GM18519 (cell line): ENCODE results near the gene PTCH2.
"Not testable (repeated sequence)": the region's sequence is repeated elsewhere in the genome, so short reads cannot be mapped to it uniquely, and the experiment has no call there.

Experiments
- ATAC-seq: cut with Tn5 transposase; IDR thresholded peaks from one replicate; pipeline ENCODE4 v1.9.1; 2021; ENCODE audit warnings: mild to moderate bottlenecking, moderate library complexity; ENCODE audit not compliant: unreplicated experiment, low FRiP score

PTCH2 gene

DNA sequence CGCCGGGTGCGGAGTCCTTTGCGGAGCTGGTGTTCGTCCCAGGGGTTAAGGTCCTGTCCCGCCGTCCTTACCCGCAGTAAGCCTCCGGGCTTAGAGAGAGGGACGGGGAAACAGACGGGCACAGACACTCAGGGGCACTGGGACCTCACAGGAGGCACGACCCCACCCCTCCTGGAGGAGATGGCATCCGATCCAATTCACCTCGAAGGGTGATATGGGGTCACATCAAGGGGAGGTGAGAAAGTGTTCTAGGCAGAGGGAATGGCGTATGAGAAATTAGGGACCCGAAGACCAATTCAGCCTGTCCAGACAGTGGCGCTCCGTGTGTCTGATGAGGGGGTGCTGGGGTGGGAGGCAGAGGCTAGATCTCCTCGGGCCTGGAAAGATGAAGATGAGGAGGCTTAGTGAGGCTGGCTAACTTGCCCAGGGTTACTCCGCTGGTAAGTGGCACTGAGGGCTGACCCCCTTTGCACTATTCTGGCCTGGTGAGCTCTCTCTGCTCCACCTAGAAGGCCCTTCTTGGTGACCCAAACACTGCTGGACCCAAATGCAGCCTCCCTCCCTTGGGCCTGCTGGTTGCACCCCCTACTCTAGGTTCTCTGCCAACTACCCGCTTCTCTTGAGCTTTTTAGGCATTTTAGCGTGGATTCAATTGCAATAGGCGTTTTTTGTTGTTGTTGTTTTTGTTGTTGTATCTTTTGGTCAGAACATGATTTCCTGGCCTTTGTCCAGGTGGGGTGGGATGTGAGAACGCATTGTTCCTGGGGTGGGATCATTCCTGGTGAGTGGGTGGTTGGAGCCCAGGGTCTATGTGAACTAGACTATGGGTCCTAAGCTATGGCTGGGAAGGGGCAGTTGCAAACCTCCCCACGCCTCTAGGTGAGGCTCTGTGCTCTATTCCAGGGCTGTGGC is 22.5 kb downstream of the PTCH2 start:
- peak; percentile 0 for ATAC-seq

DNA sequence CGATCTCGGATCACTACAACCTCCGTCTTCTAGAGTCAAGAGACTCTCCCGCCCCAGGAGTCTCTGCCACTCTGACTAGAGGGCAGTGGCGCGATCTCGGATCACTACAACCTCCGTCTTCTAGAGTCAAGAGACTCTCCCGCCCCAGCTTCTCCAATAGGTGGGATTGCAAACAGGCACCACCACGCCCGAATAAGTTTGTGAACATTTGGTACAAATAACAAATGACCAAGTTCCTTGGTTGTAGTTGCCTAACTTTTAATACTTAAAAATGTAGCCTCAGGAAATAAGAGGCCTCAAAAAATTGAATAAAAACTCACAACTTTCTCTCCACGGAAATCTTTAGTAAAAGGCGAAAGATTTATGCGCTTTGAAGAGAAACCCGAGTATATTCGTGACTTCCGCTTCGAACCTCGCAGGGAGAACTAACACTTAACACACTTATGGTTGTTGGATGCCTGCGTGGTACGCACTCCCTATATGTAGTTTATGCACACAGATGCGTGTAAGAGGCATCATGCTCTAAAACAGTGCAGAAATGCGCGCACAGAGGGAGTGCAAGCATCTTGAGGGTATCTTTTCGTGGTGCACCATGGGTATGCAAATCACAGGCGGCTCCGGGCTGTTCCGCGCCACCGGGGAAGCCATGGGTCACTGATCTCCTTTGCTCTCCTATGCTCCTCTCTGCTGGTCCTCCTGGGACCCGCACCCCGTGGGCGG is 23.3 kb downstream of the PTCH2 start:
- peak; percentile 62 for ATAC-seq

DNA sequence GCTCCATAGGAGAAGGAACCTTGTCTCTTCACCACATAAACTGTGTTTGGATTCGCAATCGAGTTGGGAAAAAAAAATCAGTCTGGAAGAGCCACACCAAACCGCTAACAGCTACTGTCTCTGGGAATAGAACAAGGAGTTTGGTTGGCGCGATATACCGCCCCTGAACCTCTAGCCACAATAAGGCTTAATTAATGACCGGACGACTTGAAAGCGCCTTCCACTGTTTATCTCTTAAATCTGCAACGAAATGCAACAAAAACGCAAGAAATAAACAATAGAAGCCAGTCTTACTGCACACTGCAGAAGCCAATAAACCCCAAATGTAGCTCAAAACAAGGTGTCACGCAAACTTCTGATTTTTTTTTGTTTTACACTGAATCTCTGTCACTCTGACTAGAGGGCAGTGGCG is 23.9 kb downstream of the PTCH2 start:
- no peak for ATAC-seq

DNA sequence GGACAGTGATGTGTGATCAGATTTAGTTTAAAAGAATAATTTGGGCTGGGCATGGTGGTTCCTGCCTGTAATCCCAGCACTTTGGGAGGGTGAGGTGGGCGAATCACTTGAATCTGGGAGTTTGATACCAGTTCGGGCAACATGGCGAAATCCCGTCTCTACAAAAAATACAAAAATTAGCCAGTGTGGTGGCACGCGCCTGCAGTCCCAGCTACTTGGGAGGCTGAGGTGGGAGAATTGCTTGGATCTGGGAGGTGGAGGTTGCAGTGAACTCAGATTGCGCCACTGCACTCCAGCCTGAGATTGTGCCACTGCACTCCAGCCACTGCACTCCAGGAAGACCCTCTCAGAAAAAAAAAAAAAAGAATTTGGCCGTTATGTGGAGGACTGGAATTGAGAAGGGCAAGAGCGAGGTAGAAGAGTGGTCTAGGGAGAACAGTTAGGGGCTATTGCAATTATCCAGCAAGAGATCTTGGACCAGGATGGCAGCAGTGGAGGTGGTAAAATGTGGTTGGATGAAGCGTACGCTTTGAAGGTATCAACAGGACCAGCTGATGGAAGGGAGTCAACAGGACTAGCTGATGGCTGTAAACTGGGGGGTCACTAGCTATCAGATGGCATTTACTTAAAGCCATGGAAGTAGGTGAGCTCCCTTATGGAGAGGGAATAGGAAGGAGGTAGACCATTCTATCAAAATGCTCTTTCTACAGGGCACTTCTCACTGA is 25.1 kb downstream of the PTCH2 start:
- ATAC-seq: no peak

DNA sequence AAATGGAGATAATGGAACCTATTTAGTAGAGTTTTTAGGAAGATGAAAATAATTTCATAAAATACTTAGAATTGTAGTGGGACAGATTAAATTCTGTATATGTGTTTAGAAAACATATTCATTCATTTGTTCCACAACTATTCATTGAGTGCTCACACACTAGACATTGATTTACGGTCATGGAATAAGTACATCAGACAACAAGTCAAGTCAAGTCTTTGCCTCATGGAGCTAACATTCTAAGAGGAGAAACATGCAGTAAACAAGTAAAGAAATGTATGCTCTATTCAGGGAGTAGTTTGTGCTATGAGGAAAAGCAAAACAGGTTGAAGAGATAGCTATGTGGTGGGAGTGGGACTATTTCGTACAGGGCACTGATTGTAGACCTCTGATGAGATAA is 25.7 kb downstream of the PTCH2 start:
- no peak for ATAC-seq

DNA sequence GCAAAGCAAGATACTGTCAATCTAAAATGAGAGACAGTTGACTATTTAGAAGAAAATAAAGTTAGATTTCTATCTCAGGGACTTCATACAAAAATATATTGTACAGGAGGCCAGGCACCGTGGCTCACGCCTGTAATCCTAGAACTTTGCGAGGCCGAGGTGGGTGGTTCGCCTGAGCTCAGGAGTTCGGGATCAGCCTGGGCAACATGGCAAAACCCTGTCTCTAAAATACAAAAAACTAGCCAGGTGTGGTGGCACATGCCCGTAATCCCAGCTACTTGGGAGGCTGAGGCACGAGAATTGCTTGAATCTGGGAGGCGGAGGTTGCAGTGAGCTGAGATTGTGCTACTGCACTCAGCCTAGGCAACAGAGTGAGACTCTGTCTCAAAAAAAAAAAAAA is 27.1 kb downstream of the PTCH2 start:
- ATAC-seq: not testable (repeated sequence)

DNA sequence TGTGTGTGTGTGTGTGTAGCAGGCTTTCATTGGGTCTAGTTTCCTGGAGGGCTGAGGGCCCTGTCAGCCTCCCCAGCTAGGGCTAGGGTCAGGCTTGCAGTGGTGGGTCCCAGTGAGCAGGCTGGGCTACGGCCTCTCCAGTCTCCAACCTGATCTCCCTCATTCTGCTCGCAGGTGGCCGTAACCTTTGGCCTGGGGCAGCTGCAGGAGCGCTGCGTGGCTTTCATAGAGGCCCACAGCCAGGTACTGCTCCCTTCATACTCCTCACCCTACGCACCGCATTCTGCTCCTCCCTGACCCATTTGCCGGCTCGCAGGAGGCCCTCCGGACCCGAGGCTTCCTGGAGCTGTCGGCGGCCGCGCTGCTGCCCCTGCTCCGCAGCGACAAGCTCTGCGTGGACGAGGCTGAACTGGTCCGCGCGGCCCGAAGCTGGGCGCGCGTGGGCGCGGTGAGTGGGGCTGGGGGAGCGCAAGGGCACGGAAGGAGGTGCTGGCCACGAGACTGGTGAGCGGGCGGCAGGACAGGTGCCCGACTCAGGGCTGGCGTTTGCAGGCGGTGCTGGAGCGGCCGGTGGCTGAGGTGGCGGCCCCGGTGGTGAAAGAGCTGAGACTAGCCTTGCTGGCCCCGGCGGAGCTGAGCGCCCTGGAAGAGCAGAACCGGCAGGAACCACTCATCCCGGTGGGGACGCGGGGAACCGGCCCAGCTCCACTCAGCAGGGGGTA is 30.1 kb downstream of the PTCH2 start:
- no peak for ATAC-seq

DNA sequence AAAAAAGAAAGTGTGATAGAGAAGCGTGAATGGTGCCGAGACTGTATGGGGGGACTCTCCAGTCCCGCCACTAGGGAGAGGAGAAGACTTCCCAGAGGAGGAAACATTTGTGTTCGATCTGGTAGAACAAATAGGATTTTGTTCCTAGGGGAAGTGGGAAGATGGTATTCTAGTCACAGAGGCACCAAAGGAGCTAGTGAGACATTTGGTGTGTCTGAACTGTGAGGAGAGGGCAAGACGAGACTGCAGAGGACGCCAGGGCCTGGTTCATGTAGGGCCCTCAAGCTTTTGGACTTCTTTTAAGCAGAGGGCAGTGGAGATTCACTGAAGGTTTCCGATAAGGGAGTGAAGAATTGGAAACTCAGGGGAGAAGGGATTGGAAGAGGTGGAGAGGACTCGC is 31.8 kb downstream of the PTCH2 start:
- no peak for ATAC-seq

DNA sequence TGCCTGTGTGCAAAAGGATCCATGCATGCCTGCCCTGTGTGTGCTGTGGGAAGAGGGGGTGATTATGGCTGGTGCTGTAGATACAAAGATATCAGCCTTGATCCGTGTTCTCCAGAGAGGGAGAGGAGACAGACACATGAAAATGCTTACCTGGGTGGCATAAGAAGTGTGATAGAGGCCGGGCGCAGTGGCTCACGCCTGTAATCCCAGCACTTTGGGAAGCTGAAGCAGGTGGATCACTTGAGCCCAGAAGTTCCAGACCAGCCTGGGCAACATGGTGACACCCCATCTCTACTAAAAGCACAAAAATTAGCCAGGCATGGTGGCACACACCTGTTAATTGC is 32.3 kb downstream of the PTCH2 start:
- ATAC-seq: not testable (repeated sequence)

DNA sequence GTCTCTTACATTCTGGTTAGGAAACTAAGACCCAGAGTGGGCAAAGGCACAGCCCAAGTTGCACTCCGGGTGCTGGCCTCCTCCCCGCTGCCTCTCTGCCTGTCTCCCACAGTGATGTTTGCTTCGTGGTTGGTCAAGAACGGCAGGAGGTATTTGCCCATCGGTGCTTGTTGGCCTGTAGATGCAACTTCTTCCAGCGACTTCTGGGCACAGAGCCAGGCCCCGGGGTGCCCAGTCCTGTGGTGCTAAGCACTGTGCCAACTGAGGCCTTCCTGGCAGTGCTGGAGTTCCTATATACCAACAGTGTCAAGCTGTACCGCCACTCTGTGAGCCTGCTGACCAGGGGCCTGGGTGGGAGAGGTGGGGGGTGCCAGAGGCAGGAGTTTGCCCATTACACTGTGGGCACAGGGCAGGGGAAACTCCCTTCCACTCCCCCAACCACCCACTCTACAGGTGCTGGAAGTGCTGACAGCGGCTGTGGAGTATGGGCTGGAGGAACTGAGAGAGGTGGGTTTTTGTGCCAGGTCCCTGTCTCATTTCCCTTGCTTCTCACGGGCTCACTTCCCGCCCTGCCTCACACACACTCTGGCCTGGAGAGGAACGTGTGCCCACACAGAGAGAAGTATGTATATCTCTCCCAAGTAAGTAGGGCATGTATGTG is 32.8 kb downstream of the PTCH2 start:
- ATAC-seq: no peak

DNA sequence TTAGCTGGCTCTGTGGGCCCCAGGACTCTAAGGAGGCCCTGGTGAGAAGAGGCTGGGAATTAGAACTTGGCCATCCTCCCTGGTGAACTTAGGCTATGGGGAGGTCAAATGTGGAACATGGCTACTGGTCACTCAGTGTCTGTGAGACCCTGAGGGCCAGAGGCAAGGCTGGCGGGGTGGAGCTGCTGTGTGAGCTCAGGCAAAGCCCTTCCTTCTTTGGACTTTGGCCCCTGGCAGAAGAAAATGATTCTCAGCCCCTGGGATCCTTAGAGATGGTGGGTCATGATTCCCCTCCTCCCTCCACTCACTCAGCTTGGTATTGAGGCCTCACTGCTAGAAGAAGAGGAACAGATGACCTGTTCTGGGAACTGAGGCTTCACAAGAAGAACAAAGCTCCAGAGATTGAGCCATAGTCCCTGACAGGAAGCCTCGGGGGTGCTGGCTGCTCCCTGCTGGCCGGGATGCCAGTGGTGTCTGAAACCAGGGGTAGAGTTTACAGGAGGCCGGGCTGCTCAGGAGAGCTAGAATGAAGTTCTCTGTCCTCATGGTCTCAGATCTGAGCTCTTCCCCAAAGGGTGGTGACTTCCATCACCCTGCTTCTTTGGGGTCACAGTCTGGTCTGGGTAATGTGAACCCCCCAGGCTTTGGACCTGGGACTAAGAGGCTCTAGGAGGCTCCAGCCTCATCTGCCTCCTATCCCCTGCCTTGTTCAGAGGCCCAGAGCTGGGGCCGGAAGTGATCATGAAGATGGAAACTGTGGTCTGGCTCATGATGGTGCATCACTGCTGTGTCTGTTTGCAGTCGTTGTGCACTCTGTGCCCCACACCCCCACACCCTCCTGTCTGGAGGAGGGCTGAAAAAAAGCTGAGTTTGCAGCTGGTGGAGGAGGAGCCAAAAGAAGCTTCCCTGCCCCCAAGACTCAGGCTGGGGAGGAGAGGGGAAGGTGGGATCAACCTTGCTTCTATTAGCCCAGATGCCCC is 33.8 kb downstream of the PTCH2 start:
- peak; percentile 32 for ATAC-seq

DNA sequence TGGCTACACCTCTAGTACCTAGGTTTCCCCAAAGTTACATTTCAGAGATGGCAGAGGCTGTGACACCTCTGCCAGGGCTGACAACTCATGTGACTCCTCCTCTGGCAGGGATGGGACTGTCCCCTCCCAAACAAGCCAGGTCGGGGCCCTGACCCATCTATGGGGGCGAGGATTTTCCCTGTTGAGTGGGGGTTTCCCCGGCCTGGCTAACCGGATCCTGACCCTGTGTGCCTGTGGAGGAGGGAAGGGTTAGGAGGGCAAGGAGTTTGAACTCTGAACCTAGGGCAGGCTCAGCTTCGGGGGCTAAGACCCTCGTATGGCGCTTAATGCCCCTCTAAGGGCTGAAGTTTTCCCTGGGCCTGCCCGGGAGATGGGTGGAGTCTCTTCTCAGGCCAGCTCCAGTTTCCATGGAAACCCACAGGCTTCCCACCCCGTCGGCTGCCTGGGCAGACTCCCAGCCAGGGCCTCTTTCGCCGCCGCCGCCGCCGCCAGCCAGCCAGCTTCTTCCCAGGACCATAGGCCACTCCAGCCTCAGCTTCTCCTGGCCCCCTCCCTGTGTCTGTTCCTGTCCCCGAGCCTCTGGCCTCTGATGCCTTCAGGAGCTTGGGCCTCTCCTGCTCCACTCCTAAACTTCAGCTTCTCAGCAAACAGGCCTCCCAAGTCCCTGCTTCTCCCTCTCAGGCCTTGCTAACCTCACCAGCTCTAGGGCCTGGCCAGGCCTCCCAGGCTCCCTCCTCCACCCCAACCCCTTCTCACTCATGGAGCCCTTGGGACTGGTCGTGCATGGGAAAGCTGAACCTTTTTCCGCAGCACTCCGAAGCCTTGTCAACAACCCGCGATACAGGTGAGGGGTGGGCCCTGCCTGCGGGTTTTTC is 34.8 kb downstream of the PTCH2 start, which contains the start of gene BTBD19:
Gene BTBD19 (plus strand): TSS at position 461 of the 875 bp plus-strand sequence. CDS start 298 bp downstream, at position 759.
- no peak for ATAC-seq

DNA sequence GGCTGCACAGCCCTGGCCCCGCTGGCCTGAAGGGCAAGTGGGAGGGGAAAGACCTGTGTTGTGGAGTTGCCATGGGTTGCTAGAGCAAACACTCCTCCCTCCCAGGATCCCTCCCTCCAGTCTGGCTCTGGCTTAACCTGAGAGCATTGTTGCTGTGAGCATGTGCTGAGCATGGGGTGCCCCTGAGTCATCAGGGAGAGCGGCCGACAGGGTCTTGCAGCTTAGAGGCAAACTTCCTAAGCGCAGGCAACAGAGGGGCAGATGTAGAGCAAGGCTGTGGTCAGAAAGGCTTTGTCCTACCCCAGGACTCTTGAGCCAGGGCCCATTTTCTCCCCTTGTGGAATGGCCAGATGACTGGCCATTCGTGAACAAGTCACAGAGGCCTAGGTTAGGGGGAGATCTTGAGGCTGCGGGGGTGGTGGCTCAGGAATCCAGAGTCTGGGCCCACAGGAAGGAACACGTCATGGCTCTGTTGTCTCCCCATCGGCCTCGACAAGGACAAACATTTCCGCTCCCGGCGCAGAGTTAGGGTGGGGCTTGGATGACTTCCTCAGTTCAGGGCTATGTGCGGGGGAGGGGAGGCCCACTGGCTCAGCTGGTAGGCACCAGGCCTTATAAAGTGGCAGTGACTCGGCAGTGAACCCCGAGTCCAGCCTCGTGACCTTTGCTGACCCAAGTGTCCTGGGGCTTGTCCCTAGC is 35.5 kb downstream of the PTCH2 start:
- ATAC-seq: no peak

DNA sequence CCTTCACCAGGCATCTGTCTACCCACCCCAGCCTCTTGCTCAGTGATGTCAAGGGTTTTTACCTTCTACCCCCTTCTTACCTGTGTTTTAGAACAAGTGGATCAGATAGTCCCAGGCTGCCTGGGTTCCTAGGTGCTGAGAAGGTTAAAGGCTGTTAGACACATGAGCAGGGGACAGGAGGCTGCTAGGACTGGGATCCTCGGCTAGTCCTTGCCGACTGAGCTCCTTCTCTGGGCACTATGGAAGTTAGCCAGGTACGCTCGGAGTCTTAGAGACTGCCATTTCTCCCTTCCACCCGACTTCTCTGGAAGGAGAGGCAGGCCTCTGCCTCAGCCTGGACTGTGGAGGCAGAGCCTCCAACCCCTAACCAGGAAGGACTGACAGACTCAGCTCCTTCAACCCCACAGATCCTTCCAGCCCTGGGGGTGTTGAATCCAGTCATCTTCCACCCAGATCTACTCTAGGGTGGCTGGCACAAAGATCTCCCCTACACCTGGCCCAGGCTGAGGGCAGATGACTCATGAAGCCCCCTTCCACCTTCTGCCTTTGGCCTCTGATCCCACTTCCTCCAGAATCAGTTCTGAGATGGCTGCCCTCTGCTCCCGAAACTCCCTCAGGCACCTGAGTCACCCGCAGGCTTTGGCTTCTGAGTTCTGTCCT is 36.2 kb downstream of the PTCH2 start, which contains the start of gene DYNLT4:
Gene DYNLT4 (minus strand): TSS at position 648 of the 660 bp plus-strand sequence. CDS start 683 bp downstream, outside the sequence.
- ATAC-seq: no peak

DNA sequence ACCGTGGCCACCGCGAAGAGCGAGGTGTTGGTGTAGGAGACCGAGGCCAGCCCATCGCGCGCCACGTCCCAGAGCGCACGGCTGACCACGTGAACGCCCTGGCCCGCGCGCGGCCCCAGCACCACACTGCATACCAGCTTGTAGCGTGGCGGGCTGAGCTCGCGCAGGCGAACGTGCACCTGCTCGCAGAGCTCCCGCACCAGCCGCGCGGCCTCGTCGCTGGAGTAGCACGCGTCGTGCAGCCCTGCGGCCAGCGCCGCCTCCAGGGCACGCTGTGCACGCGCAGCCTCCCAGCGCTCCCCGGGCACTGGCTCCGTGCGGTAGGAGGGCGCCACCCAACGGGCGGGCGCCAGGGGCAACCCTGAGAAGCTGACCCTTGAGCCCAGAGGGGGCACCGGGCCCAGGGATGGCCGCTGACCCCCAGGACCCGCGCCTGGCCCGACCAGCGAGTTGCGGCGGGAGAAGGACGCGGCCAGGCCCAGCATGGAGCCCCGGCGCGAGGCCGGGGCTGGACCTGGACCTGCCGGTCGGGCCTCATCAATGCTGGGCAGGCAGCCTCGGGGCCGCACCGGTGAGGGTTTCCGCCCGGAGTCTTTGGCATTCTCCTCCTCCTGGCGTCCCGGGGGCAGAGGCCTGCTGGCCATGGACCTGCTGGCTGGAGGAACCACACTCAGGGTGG is 36.9 kb downstream of the PTCH2 start:
- ATAC-seq: no peak
